Trophoblast cell (in vitro differentiated cells and primary cell): ENCODE data around the gene NLRP10.
A peak's percentile ranks its signal among the peaks of the same experiment; 100 is the strongest.

ENCODE experiments used
- DNase-seq, 2 donors: peaks; one replicate each; pipeline ENCODE4 v3.0.0-alpha.2; 2016
- H2AFZ ChIP-seq: 2 replicates; pipeline ENCODE4 v1.6.1; 2013; ENCODE audit warnings: low read length, moderate library complexity, mild to moderate bottlenecking; ENCODE audit not compliant: insufficient read depth, poor library complexity
- H2AK5ac ChIP-seq: 2 replicates; pipeline ENCODE4 v1.6.1; 2013; ENCODE audit warnings: mild to moderate bottlenecking, low read length
- H2BK120ac ChIP-seq: 2 replicates; pipeline ENCODE4 v1.6.1; 2013; ENCODE audit warnings: low read length, mild to moderate bottlenecking, moderate library complexity; ENCODE audit not compliant: insufficient read depth, poor library complexity
- H2BK12ac ChIP-seq: 2 replicates; pipeline ENCODE4 v1.6.1; 2013; ENCODE audit warnings: mild to moderate bottlenecking, low read length, moderate library complexity
- H2BK5ac ChIP-seq: 2 replicates; pipeline ENCODE4 v1.6.1; 2013; ENCODE audit warnings: low read length, low read depth, moderate library complexity, mild to moderate bottlenecking; ENCODE audit not compliant: poor library complexity
- H3K14ac ChIP-seq: 2 replicates; pipeline ENCODE4 v1.6.1; 2013; ENCODE audit warnings: mild to moderate bottlenecking, low read length
- H3K18ac ChIP-seq: 2 replicates; pipeline ENCODE4 v1.6.1; 2013; ENCODE audit warnings: mild to moderate bottlenecking, low read length
- H3K23ac ChIP-seq: 2 replicates; pipeline ENCODE4 v1.6.1; 2013; ENCODE audit warnings: low read length
- H3K27ac ChIP-seq: 2 replicates; pipeline ENCODE4 v1.5.1; 2013; ENCODE audit warnings: low read depth, mild to moderate bottlenecking, inconsistent platforms, low read length, moderate library complexity
- H3K27me3 ChIP-seq: 2 replicates; pipeline ENCODE4 v1.6.1; 2013; ENCODE audit warnings: inconsistent platforms, mild to moderate bottlenecking, low read length, moderate library complexity; ENCODE audit not compliant: insufficient read depth
- H3K36me3 ChIP-seq, 2 experiments: 1 replicate in 1 of 2; 2 replicates in 1 of 2; pipeline ENCODE4 v1.6.1; 2013; ENCODE audit warnings: low read length in 2 of 2, mild to moderate bottlenecking in 2 of 2, moderate library complexity in 1 of 2; ENCODE audit not compliant: insufficient read depth in 2 of 2, control insufficient read depth in 1 of 2
- H3K4ac ChIP-seq: 2 replicates; pipeline ENCODE4 v1.6.1; 2013; ENCODE audit warnings: low read depth, mild to moderate bottlenecking, low read length, moderate library complexity
- H3K4me1 ChIP-seq, 2 experiments: 1 replicate in 1 of 2; 2 replicates in 1 of 2; pipeline ENCODE4 v1.6.1; 2013; ENCODE audit warnings: low read length in 2 of 2, mild to moderate bottlenecking in 2 of 2, moderate library complexity in 1 of 2; ENCODE audit not compliant: insufficient read depth in 2 of 2, control insufficient read depth in 1 of 2
- H3K4me2 ChIP-seq: 2 replicates; pipeline ENCODE4 v1.6.1; 2013; ENCODE audit warnings: inconsistent platforms, mild to moderate bottlenecking, low read length, moderate library complexity
- H3K4me3 ChIP-seq: 2 replicates; pipeline ENCODE4 v1.5.1; 2013; ENCODE audit warnings: mild to moderate bottlenecking, low read depth, low read length, inconsistent platforms
- H3K79me1 ChIP-seq: one replicate; pipeline ENCODE4 v1.6.1; 2013; ENCODE audit warnings: low read length
- H3K79me2 ChIP-seq: 2 replicates; pipeline ENCODE4 v1.6.1; 2013; ENCODE audit warnings: low read length, mild to moderate bottlenecking; ENCODE audit not compliant: control insufficient read depth, insufficient read depth, poor library complexity
- H3K9ac ChIP-seq: 2 replicates; pipeline ENCODE4 v1.6.1; 2013; ENCODE audit warnings: mild to moderate bottlenecking, low read length
- H3K9me3 ChIP-seq: 2 replicates; pipeline ENCODE4 v1.6.1; 2013; ENCODE audit warnings: low read depth, mild to moderate bottlenecking, control low read depth, inconsistent platforms, low read length; ENCODE audit not compliant: insufficient read depth
- H4K12ac ChIP-seq: 2 replicates; pipeline ENCODE4 v1.6.1; 2013; ENCODE audit warnings: low read depth, mild to moderate bottlenecking, low read length, moderate library complexity
- H4K8ac ChIP-seq: 2 replicates; pipeline ENCODE4 v1.6.1; 2013; ENCODE audit warnings: low read depth, mild to moderate bottlenecking, low read length, moderate library complexity
- H4K91ac ChIP-seq: one replicate; pipeline ENCODE4 v1.6.1; 2013; ENCODE audit warnings: low read depth, mild to moderate bottlenecking, low read length, moderate library complexity
- WGBS: extraction: QIAGEN DNeasy Blood & Tissue Kit; methylation state at CpG from one replicate; pipeline ENCODE4 v1.1.7; 2013; ENCODE audit warnings: missing lambda C conversion rate; ENCODE audit not compliant: insufficient read length, insufficient coverage; ENCODE audit errors: extremely low coverage; 5-methylcytosine and 5-hydroxymethylcytosine counted together

The NLRP10 gene

GRCh38 chr11:7974668-7975067 lies 9.4 kb upstream of the NLRP10 start:
- Histone ChIP-seq H3K4me2 (no peak overlapping the region), H4K8ac (no peak overlapping the region), H2BK120ac (no peak overlapping the region), H3K9ac (no peak overlapping the region), H3K27me3 (no peaks in the 10 kb centered on the region), H3K79me1 (peaks cover 2% of the 10 kb centered on the region), H3K4me3 (no peak overlapping the region), H2BK12ac (no peak overlapping the region), H3K27ac (no peak overlapping the region), H4K12ac (no peak overlapping the region), H3K4me1 (peaks cover 3 to 11% of the 10 kb centered on the region in 2 experiments), H4K91ac (no peak overlapping the region), H2AK5ac (no peak overlapping the region), H3K23ac (no peak overlapping the region), H3K9me3 (no peaks in the 10 kb centered on the region), H2BK5ac (no peak overlapping the region), H3K14ac (no peak overlapping the region), H3K79me2 (no peaks in the 10 kb centered on the region), H2AFZ (no peak overlapping the region), H3K36me3 (no peaks in the 10 kb centered on the region), H3K18ac (no peak overlapping the region), H3K4ac (no peak overlapping the region)
- WGBS: no CpG with 5 or more reads among the region's 2 CpGs
- peak in 1 of 2 donors; percentile 39 for DNase-seq

GRCh38 chr11:7973011-7973410 lies 7.8 kb upstream of the NLRP10 start:
- no peak overlapping the region for H2BK12ac ChIP-seq
- DNase-seq: peak in 1 of 2 donors; percentile 64
- peaks cover 8 to 12% of the 10 kb centered on the region in 2 experiments for H3K4me1 ChIP-seq
- H3K27me3 ChIP-seq: no peaks in the 10 kb centered on the region
- no peaks in the 10 kb centered on the region for H3K79me2 ChIP-seq
- peaks cover 4% of the 10 kb centered on the region for H3K79me1 ChIP-seq
- no peaks in the 10 kb centered on the region for H3K36me3 ChIP-seq
- no peak overlapping the region for H3K9ac ChIP-seq
- no peak overlapping the region for H3K4me3 ChIP-seq
- H2BK5ac ChIP-seq: no peak overlapping the region
- WGBS: no CpG with 5 or more reads among the region's 5 CpGs
- no peak overlapping the region for H2AK5ac ChIP-seq
- no peak overlapping the region for H3K4ac ChIP-seq
- H3K23ac ChIP-seq: no peak overlapping the region
- H3K4me2 ChIP-seq: no peak overlapping the region
- no peak overlapping the region for H4K8ac ChIP-seq
- no peak overlapping the region for H3K18ac ChIP-seq
- H2AFZ ChIP-seq: peak overlapping the region; percentile 41
- H3K27ac ChIP-seq: no peak overlapping the region
- no peak overlapping the region for H4K91ac ChIP-seq
- no peaks in the 10 kb centered on the region for H3K9me3 ChIP-seq
- no peak overlapping the region for H3K14ac ChIP-seq
- no peak overlapping the region for H2BK120ac ChIP-seq
- H4K12ac ChIP-seq: no peak overlapping the region

- Histone ChIP-seq H3K9me3 (no peaks in the 10 kb centered on the region), H3K14ac (no peak overlapping the region), H3K4me3 (no peak overlapping the region), H3K4ac (no peak overlapping the region), H4K91ac (no peak overlapping the region), H2BK5ac (no peak overlapping the region), H3K9ac (no peak overlapping the region), H3K79me2 (no peaks in the 10 kb centered on the region), H3K18ac (no peak overlapping the region), H3K27me3 (no peaks in the 10 kb centered on the region), H2BK120ac (no peak overlapping the region), H4K8ac (no peak overlapping the region), H2AFZ (no peak overlapping the region), H3K36me3 (no peaks in the 10 kb centered on the region), H3K79me1 (peaks cover 9% of the 10 kb centered on the region), H3K4me2 (no peak overlapping the region), H3K4me1 (peaks cover 14 to 20% of the 10 kb centered on the region in 2 experiments), H3K23ac (no peak overlapping the region), H2AK5ac (peak overlapping the region; percentile 71), H3K27ac (no peak overlapping the region), H4K12ac (no peak overlapping the region), H2BK12ac (no peak overlapping the region)
- DNase-seq: no peak
These were observed 6.6 kb upstream of the NLRP10 start for GRCh38 chr11:7971846-7972245.

- no peak overlapping the region for H3K27ac ChIP-seq
- no peaks in the 10 kb centered on the region for H3K9me3 ChIP-seq
- H4K8ac ChIP-seq: no peak overlapping the region
- H2BK12ac ChIP-seq: no peak overlapping the region
- no peak overlapping the region for H2BK5ac ChIP-seq
- H3K4ac ChIP-seq: no peak overlapping the region
- H2BK120ac ChIP-seq: peak overlapping the region; percentile 36
- H2AFZ ChIP-seq: peak overlapping the region; percentile 17
- no CpG with 5 or more reads among the region's 3 CpGs for WGBS
- H3K18ac ChIP-seq: peak overlapping the region; percentile 72
- H4K91ac ChIP-seq: peak overlapping the region; percentile 59
- no peak overlapping the region for H3K4me2 ChIP-seq
- no peak overlapping the region for H3K14ac ChIP-seq
- H3K79me2 ChIP-seq: no peaks in the 10 kb centered on the region
- H4K12ac ChIP-seq: no peak overlapping the region
- H3K4me3 ChIP-seq: no peak overlapping the region
- peaks cover 13% of the 10 kb centered on the region for H3K79me1 ChIP-seq
- H3K4me1 ChIP-seq: peaks cover 22 to 29% of the 10 kb centered on the region in 2 experiments
- H2AK5ac ChIP-seq: no peak overlapping the region
- no peak overlapping the region for H3K23ac ChIP-seq
- no peaks in the 10 kb centered on the region for H3K27me3 ChIP-seq
- H3K36me3 ChIP-seq: no peaks in the 10 kb centered on the region
- H3K9ac ChIP-seq: no peak overlapping the region
- DNase-seq: no peak
These were observed 4.8 kb upstream of the NLRP10 start for GRCh38 chr11:7969756-7970646.
